ENCODE results near the gene CAMKK1.

DNA sequence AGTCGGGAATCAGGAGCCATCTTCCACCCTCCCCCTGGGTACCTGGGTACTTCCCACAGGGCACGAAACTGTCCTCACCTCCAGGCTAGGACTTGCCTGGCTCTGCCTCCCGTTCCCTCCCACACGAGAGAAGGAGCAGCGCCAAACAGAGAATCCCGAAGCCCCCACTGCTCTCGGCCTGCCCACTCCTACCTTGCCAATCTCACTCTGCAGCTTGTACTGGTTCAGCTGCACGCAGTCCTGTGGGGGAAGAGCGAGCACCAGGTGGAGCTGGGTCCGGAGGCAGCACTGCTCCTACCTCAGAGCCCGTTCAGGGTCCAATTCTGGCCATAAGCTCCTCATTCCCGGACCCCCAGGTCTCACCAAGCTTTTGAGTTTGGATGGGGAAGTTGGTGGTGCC is 8.7 kb downstream of the CAMKK1 start:
- TF ChIP-seq ZSCAN20 (CRISPR knock-in tag; IDR thresholded peaks at IDR 0.05) (no peak), CBX2 (IDR thresholded peaks at IDR 0.05; ENCODE audit: borderline replicate concordance, low read depth) (no peak), TP53 (CRISPR knock-in tag; IDR thresholded peaks at IDR 0.05) (no peak), POLR2A (IDR thresholded peaks at IDR 0.05; ENCODE audit: low read length) (no peak), EP300 (IDR thresholded peaks at IDR 0.05) (no peak), POLR2AphosphoS2 (conservative IDR thresholded peaks at IDR 0.05; ENCODE audit: low read length) (no peak), ZNF302 (CRISPR knock-in tag; IDR thresholded peaks at IDR 0.05) (no peak), NPAS2 (CRISPR knock-in tag; IDR thresholded peaks at IDR 0.05; ENCODE audit: borderline replicate concordance) (no peak)
- TF ChIP-seq, protein P1, sequence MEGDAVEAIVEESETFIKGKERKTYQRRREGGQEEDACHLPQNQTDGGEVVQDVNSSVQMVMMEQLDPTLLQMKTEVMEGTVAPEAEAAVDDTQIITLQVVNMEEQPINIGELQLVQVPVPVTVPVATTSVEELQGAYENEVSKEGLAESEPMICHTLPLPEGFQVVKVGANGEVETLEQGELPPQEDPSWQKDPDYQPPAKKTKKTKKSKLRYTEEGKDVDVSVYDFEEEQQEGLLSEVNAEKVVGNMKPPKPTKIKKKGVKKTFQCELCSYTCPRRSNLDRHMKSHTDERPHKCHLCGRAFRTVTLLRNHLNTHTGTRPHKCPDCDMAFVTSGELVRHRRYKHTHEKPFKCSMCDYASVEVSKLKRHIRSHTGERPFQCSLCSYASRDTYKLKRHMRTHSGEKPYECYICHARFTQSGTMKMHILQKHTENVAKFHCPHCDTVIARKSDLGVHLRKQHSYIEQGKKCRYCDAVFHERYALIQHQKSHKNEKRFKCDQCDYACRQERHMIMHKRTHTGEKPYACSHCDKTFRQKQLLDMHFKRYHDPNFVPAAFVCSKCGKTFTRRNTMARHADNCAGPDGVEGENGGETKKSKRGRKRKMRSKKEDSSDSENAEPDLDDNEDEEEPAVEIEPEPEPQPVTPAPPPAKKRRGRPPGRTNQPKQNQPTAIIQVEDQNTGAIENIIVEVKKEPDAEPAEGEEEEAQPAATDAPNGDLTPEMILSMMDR (IDR thresholded peaks at IDR 0.05), result no peak
- TF ChIP-seq, protein P2, sequence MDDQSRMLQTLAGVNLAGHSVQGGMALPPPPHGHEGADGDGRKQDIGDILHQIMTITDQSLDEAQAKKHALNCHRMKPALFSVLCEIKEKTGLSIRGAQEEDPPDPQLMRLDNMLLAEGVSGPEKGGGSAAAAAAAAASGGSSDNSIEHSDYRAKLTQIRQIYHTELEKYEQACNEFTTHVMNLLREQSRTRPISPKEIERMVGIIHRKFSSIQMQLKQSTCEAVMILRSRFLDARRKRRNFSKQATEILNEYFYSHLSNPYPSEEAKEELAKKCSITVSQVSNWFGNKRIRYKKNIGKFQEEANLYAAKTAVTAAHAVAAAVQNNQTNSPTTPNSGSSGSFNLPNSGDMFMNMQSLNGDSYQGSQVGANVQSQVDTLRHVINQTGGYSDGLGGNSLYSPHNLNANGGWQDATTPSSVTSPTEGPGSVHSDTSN (IDR thresholded peaks at IDR 0.05), result no peak
- TF ChIP-seq, protein P3, sequence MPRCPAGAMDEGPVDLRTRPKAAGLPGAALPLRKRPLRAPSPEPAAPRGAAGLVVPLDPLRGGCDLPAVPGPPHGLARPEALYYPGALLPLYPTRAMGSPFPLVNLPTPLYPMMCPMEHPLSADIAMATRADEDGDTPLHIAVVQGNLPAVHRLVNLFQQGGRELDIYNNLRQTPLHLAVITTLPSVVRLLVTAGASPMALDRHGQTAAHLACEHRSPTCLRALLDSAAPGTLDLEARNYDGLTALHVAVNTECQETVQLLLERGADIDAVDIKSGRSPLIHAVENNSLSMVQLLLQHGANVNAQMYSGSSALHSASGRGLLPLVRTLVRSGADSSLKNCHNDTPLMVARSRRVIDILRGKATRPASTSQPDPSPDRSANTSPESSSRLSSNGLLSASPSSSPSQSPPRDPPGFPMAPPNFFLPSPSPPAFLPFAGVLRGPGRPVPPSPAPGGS (IDR thresholded peaks at IDR 0.05), result no peak
